GM19025 (cell line): ENCODE measurements around the gene KPRP.

ENCODE experiments used
- ATAC-seq: cut with Tn5 transposase; IDR thresholded peaks from one replicate; pipeline ENCODE4 v1.9.1; 2021; ENCODE audit warnings: mild to moderate bottlenecking, low read depth, moderate library complexity; ENCODE audit not compliant: unreplicated experiment

Gene KPRP

GRCh38 chr1:152757747-152758146 lies at the start of gene KPRP:
TSS of gene KPRP (plus strand) at chr1:152758025. CDS start at chr1:152759589, 1,564 bp downstream.
- ATAC-seq = no peak

- no peak for ATAC-seq
Measured at GRCh38 chr1:152718238-152718637, 39.6 kb upstream of the KPRP start.

- ATAC-seq = no peak
Measured at GRCh38 chr1:152725261-152725660, 32.6 kb upstream of the KPRP start.

- no peak for ATAC-seq
Measured at GRCh38 chr1:152728986-152729385, 28.8 kb upstream of the KPRP start.

- ATAC-seq = no peak
Measured at GRCh38 chr1:152735648-152736047, 22.2 kb upstream of the KPRP start.

GRCh38 chr1:152737997-152738396 lies 19.8 kb upstream of the KPRP start:
- ATAC-seq = no peak

- no peak for ATAC-seq
Measured at GRCh38 chr1:152739841-152740240, 18.0 kb upstream of the KPRP start.

- ATAC-seq = no peak
Measured at GRCh38 chr1:152741656-152742055, 16.2 kb upstream of the KPRP start.

GRCh38 chr1:152743371-152744145 lies 14.3 kb upstream of the KPRP start:
- no peak for ATAC-seq

- no peak for ATAC-seq
Measured at GRCh38 chr1:152745289-152745704, 12.5 kb upstream of the KPRP start.

GRCh38 chr1:152745765-152746444 lies 11.9 kb upstream of the KPRP start:
- no peak for ATAC-seq

GRCh38 chr1:152747831-152748230 lies 10.0 kb upstream of the KPRP start:
- ATAC-seq = no peak

GRCh38 chr1:152752225-152752624 lies 5.6 kb upstream of the KPRP start:
- no peak for ATAC-seq

- ATAC-seq = no peak
Measured at GRCh38 chr1:152753586-152753985, 4.2 kb upstream of the KPRP start.

- ATAC-seq = no peak
Measured at GRCh38 chr1:152756872-152757271, 953 bp upstream of the KPRP start.

GRCh38 chr1:152758636-152759035 lies 811 bp downstream of the KPRP start:
- no peak for ATAC-seq

GRCh38 chr1:152759453-152760173 lies 1.8 kb downstream of the KPRP start:
- ATAC-seq = no peak

- ATAC-seq = no peak
Measured at GRCh38 chr1:152760551-152761190, 2.8 kb downstream of the KPRP start.

GRCh38 chr1:152761609-152762213 lies 3.9 kb downstream of the KPRP start:
- no peak for ATAC-seq

- ATAC-seq = no peak
Measured at GRCh38 chr1:152768847-152769533, 11.2 kb downstream of the KPRP start.
